Measurements from ENCODE around the gene POM121. TPM values are rescaled to one million over a fixed set of nuclear protein-coding genes. Genes with fewer than 3 reads are reported as not detected.
"Not testable (repeated sequence)": the region's sequence is repeated elsewhere in the genome, so short reads cannot be mapped to it uniquely, and the experiment has no call there.

Gene POM121
- total RNA-seq, 2 experiments from 2014 or later = 14.8 to 75.9 TPM

DNA sequence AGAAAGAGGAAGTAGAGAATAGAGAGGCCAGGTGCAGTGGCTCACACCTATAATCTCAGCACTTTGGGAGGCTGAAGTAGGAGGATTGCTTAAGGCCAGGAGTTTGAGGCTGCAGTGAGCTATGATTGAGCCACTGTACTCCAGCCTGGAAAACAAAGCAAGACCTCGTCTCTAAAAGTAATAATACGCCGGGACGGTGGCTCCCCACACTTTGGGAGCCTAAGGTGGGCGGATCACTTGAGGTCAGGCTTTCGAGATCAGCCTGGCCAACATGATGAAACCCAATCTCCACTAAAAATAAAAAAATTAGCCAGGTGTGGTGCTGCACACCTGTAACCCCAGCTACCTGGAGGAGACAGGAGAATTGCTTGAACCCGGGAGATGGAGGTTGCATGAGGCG is 70.6 kb downstream of the POM121 start:
- H3K4me3 ChIP-seq (ENCODE audit: low read depth, low read length, poor library complexity, severe bottlenecking); intact Hi-C loops (cut with micrococcal nuclease; ENCODE audit: unreplicated experiment); H3K4me2 ChIP-seq (ENCODE audit: low read length); H3K9me2 ChIP-seq (ENCODE audit: insufficient read depth, low read length); H3K4me1 ChIP-seq (ENCODE audit: insufficient read depth, low read length, poor library complexity, severe bottlenecking); H2AFZ ChIP-seq (ENCODE audit: low read length); H3K36me3 ChIP-seq (ENCODE audit: insufficient read depth, low read length); H3K27ac ChIP-seq (ENCODE audit: low read depth, low read length, poor library complexity, severe bottlenecking); CTCF ChIA-PET (ENCODE audit: unreplicated experiment); DNase-seq (ENCODE audit: low spot score); H3K9me3 ChIP-seq (ENCODE audit: low read length); H4K20me1 ChIP-seq (ENCODE audit: insufficient read depth, low read length); BruUV-seq (replicated peaks); POLR2A ChIA-PET; H3K79me2 ChIP-seq (ENCODE audit: insufficient read depth, low read depth, low read length): not testable (repeated sequence)

GRCh38 chr7:72997447-72997846 is 72.6 kb downstream of the POM121 start:
- H3K36me3 ChIP-seq (ENCODE audit: insufficient read depth, low read length); BruUV-seq (replicated peaks); H3K4me2 ChIP-seq (ENCODE audit: low read length); H3K27ac ChIP-seq (ENCODE audit: low read depth, low read length, poor library complexity, severe bottlenecking); intact Hi-C loops (cut with micrococcal nuclease; ENCODE audit: unreplicated experiment); H3K4me1 ChIP-seq (ENCODE audit: insufficient read depth, low read length, poor library complexity, severe bottlenecking); H2AFZ ChIP-seq (ENCODE audit: low read length); POLR2A ChIA-PET; H3K9me2 ChIP-seq (ENCODE audit: insufficient read depth, low read length); H3K9me3 ChIP-seq (ENCODE audit: low read length); CTCF ChIA-PET (ENCODE audit: unreplicated experiment); H3K4me3 ChIP-seq (ENCODE audit: low read depth, low read length, poor library complexity, severe bottlenecking); H4K20me1 ChIP-seq (ENCODE audit: insufficient read depth, low read length); H3K79me2 ChIP-seq (ENCODE audit: insufficient read depth, low read depth, low read length); DNase-seq (ENCODE audit: low spot score): not testable (repeated sequence)

GRCh38 chr7:72997887-72998468 is 73.1 kb downstream of the POM121 start:
- H3K36me3 ChIP-seq (ENCODE audit: insufficient read depth, low read length); H3K27ac ChIP-seq (ENCODE audit: low read depth, low read length, poor library complexity, severe bottlenecking); CTCF ChIA-PET (ENCODE audit: unreplicated experiment); H3K4me1 ChIP-seq (ENCODE audit: insufficient read depth, low read length, poor library complexity, severe bottlenecking); H2AFZ ChIP-seq (ENCODE audit: low read length); intact Hi-C loops (cut with micrococcal nuclease; ENCODE audit: unreplicated experiment); H3K9me2 ChIP-seq (ENCODE audit: insufficient read depth, low read length); H3K79me2 ChIP-seq (ENCODE audit: insufficient read depth, low read depth, low read length); POLR2A ChIA-PET; H3K9me3 ChIP-seq (ENCODE audit: low read length); H3K4me3 ChIP-seq (ENCODE audit: low read depth, low read length, poor library complexity, severe bottlenecking); H3K4me2 ChIP-seq (ENCODE audit: low read length); H4K20me1 ChIP-seq (ENCODE audit: insufficient read depth, low read length); DNase-seq (ENCODE audit: low spot score): not testable (repeated sequence)
- TSS peak; percentile 63 for BruUV-seq (replicated peaks)

Small RNA genes within 50 kb of the gene (small RNA-seq; reads per million reads assigned to genes)
- gene RF00019 = not detected

Other genes with a start within 250 kb of the POM121 start
- 5.1 and 8.0 TPM in 2 replicates for gene TYW1B, start 96.9 kb upstream of the POM121 start, total RNA-seq (2014; rRNA removed; shearing (Covaris generic))
- 6.2 and 7.2 TPM in 2 replicates for gene TYW1B, start 96.9 kb upstream of the POM121 start, total RNA-seq (2022)
- 1.4 and 2.4 TPM in 2 replicates for gene TRIM74, start 44.4 kb downstream of the POM121 start, total RNA-seq (2014; rRNA removed; shearing (Covaris generic))
- gene TRIM74, start 44.4 kb downstream of the POM121 start, total RNA-seq (2022) = 1.3 and 3.7 TPM in 2 replicates
- gene SPDYE8, start 104.7 kb downstream of the POM121 start, total RNA-seq (2014; rRNA removed; shearing (Covaris generic)) = not detected in 2 replicates
- not detected in 2 replicates for gene SPDYE8, start 104.7 kb downstream of the POM121 start, total RNA-seq (2022)
- not detected in 2 replicates for gene SPDYE11, start 132.8 kb downstream of the POM121 start, total RNA-seq (2014; rRNA removed; shearing (Covaris generic))
- gene SPDYE11, start 132.8 kb downstream of the POM121 start, total RNA-seq (2022) = not detected in 2 replicates
- gene SPDYE9, start 160.9 kb downstream of the POM121 start, total RNA-seq (2014; rRNA removed; shearing (Covaris generic)) = not detected in 2 replicates
- gene SPDYE9, start 160.9 kb downstream of the POM121 start, total RNA-seq (2022) = not detected in 2 replicates

Data from OCI-LY7 (cell line).